Chondrocyte (in vitro differentiated cells): ENCODE measurements around the gene CMC2. TPM values are rescaled to one million over a fixed set of nuclear protein-coding genes. Genes with fewer than 3 reads are reported as not detected.

ENCODE experiments used
- DNase-seq: peaks from one replicate; pipeline ENCODE4 v3.0.0; 2021; ENCODE audit warnings: mixed read lengths, low spot score
- H3K27ac Mint-ChIP-seq: one replicate; pipeline ENCODE4 v1.8.0; 2021; ENCODE audit warnings: mild to moderate bottlenecking, moderate library complexity, mixed read lengths; ENCODE audit not compliant: unreplicated experiment
- H3K27me3 Mint-ChIP-seq: 2 replicates; pipeline ENCODE4 v1.8.0; 2021; ENCODE audit warnings: low read depth, mixed read lengths
- H3K36me3 Mint-ChIP-seq: 2 replicates; pipeline ENCODE4 v1.8.0; 2021; ENCODE audit warnings: low read depth, mixed read lengths
- H3K4me1 Mint-ChIP-seq: 2 replicates; pipeline ENCODE4 v1.8.0; 2021; ENCODE audit warnings: low read depth, mild to moderate bottlenecking, mixed read lengths
- H3K4me3 Mint-ChIP-seq: one replicate; pipeline ENCODE4 v1.8.0; 2021; ENCODE audit warnings: mild to moderate bottlenecking, moderate library complexity, mixed read lengths; ENCODE audit not compliant: unreplicated experiment
- H3K9me3 Mint-ChIP-seq: 2 replicates; pipeline ENCODE4 v1.8.0; 2021; ENCODE audit warnings: low read depth, mixed read lengths
- CTCF ChIP-seq: fragments of 200-600 bp; sonication (generic); IDR thresholded peaks from 2 replicates; pipeline ENCODE4 v1.5.0; 2021; ENCODE audit warnings: antibody characterized with exemption, mild to moderate bottlenecking, moderate library complexity
- total RNA-seq: library from RNA; stranded (reverse); gene quantifications from 3 replicates; pipeline ENCODE4 v1.2.1, GENCODE V29; 2021

CMC2 gene
- total RNA-seq, 1 donor from 2014 or later: 45.8 TPM

DNA sequence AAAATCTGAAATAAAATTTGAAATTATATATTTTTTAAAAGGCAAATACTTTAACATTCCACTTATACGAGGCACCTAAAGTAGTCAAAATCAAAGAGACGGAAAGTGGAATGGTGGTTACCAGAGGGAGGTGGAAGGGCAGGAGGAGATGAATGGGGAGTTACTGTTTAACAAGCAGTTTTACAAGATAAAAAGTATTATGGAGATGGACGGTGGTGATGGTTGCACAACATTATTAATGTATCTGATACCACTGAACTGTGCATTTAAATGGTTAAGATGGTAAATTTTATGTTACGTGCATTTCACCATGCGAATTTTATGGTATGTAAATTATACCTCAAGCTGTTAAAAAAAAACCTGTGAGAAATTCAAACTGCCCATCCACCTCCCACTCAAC lies 5.4 kb downstream of the CMC2 start:
- no peaks in the 10 kb centered on the region for H3K36me3 Mint-ChIP-seq
- no peak overlapping the region for H3K4me3 Mint-ChIP-seq
- no peaks in the 10 kb centered on the region for H3K27me3 Mint-ChIP-seq
- no peak for DNase-seq
- no peak for TF ChIP-seq CTCF
- peaks cover 37% of the 10 kb centered on the region for H3K4me1 Mint-ChIP-seq
- no peaks in the 10 kb centered on the region for H3K9me3 Mint-ChIP-seq
- no peak overlapping the region for H3K27ac Mint-ChIP-seq

DNA sequence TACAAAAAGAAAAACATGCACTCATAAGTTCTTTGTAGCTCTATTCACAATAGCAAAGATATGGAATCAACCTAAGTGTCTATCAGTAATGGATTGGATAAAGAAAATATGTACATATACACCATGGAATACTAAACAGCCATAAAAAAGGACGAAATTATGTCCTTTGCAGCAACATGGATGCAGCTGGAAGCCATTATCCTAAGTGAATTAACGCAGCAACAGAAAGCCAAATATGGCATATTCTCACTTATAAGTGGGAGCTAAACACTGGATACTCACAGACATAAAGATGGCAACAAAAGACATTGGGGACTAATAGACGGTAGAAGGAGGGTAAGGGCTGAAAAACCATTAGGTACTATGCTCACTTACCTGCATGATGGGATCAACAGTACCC lies 5.8 kb downstream of the CMC2 start:
- no peak for TF ChIP-seq CTCF
- no peak overlapping the region for H3K27ac Mint-ChIP-seq
- DNase-seq: no peak
- no peaks in the 10 kb centered on the region for H3K9me3 Mint-ChIP-seq
- H3K27me3 Mint-ChIP-seq: no peaks in the 10 kb centered on the region
- no peak overlapping the region for H3K4me3 Mint-ChIP-seq
- H3K4me1 Mint-ChIP-seq: peaks cover 33% of the 10 kb centered on the region
- no peaks in the 10 kb centered on the region for H3K36me3 Mint-ChIP-seq

- Mint-ChIP-seq H3K36me3 (no peaks in the 10 kb centered on the region), H3K4me1 (peaks cover 23% of the 10 kb centered on the region), H3K4me3 (no peak overlapping the region), H3K9me3 (no peaks in the 10 kb centered on the region), H3K27me3 (no peaks in the 10 kb centered on the region), H3K27ac (no peak overlapping the region)
- no peak for TF ChIP-seq CTCF
- no peak for DNase-seq
Observed at GRCh38 chr16:80997964-80998620, 8.6 kb downstream of the CMC2 start.

DNA sequence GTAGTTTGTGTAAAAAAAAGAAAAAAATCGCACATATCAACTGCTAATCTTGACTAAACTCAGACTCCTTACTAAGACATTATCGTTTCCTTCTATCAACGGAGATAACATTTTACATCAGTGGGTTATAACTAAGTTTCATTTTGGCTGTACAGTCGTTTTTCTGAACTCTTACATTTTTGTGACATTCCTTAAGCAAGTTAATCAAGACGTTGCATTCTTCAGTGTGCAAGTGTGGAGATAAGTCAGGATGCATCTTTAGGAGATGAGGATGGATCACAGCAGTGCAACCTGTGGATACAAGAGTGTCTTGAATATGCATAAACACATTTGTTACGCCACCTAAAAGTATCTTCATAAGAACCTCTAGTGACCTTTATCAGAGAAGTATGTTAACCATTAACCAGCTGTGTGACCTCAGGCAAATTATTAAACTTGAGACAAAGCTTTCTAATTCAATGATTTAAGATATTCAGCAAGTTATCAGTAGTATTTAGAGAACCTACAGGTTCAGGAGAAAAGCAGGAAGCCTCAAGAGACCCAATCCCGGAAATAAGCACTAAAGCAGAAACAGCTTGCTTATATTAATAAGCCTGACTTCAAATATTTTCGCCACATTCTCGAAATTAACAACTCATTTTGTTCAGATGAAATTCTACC lies 9.4 kb downstream of the CMC2 start:
- H3K27ac Mint-ChIP-seq: no peak overlapping the region
- no peak for TF ChIP-seq CTCF
- H3K4me1 Mint-ChIP-seq: peaks cover 30% of the 10 kb centered on the region
- no peaks in the 10 kb centered on the region for H3K9me3 Mint-ChIP-seq
- no peak for DNase-seq
- H3K27me3 Mint-ChIP-seq: no peaks in the 10 kb centered on the region
- peaks cover 2% of the 10 kb centered on the region for H3K36me3 Mint-ChIP-seq
- H3K4me3 Mint-ChIP-seq: no peak overlapping the region

GRCh38 chr16:80996688-80997138 lies 10.0 kb downstream of the CMC2 start:
- peaks cover 2% of the 10 kb centered on the region for H3K36me3 Mint-ChIP-seq
- no peak for DNase-seq
- no peaks in the 10 kb centered on the region for H3K9me3 Mint-ChIP-seq
- H3K27ac Mint-ChIP-seq: no peak overlapping the region
- H3K4me3 Mint-ChIP-seq: no peak overlapping the region
- no peak for TF ChIP-seq CTCF
- H3K27me3 Mint-ChIP-seq: no peaks in the 10 kb centered on the region
- H3K4me1 Mint-ChIP-seq: peaks cover 30% of the 10 kb centered on the region
